SHP77 treated with DMSO at 0.1 percent for 48 hours (cell line): ENCODE results near the gene EIF4ENIF1.
"Not testable (repeated sequence)": the region's sequence is repeated elsewhere in the genome, so short reads cannot be mapped to it uniquely, and the experiment has no call there.

Experiments
- DNase-seq: peaks from one replicate; lab custom pipeline; 2025; lab: John Stamatoyannopoulos, UW

EIF4ENIF1 gene

GRCh38 chr22:31491218-31491962, 1.7 kb upstream of the EIF4ENIF1 start:
- DNase-seq = no peak

- no peak for DNase-seq
Observed at GRCh38 chr22:31490496-31490925, 869 bp upstream of the EIF4ENIF1 start.

GRCh38 chr22:31488988-31489617, 539 bp downstream of the EIF4ENIF1 start:
- DNase-seq = no peak

GRCh38 chr22:31488346-31488883, 1.2 kb downstream of the EIF4ENIF1 start:
- DNase-seq = no peak

GRCh38 chr22:31486951-31487350, 2.7 kb downstream of the EIF4ENIF1 start:
- no peak for DNase-seq

GRCh38 chr22:31486369-31486768, 3.3 kb downstream of the EIF4ENIF1 start:
- DNase-seq = not testable (repeated sequence)

GRCh38 chr22:31482470-31482869, 7.2 kb downstream of the EIF4ENIF1 start:
- DNase-seq = not testable (repeated sequence)

- DNase-seq = no peak
Observed at GRCh38 chr22:31481129-31481528, 8.5 kb downstream of the EIF4ENIF1 start.

- no peak for DNase-seq
Observed at GRCh38 chr22:31477329-31477728, 12.3 kb downstream of the EIF4ENIF1 start.

GRCh38 chr22:31475800-31476199, 13.8 kb downstream of the EIF4ENIF1 start:
- DNase-seq = no peak

GRCh38 chr22:31474743-31475142, 14.9 kb downstream of the EIF4ENIF1 start:
- no peak for DNase-seq

- DNase-seq = no peak
Observed at GRCh38 chr22:31465307-31465706, 24.3 kb downstream of the EIF4ENIF1 start.

- no peak for DNase-seq
Observed at GRCh38 chr22:31461699-31462098, 27.9 kb downstream of the EIF4ENIF1 start.

- no peak for DNase-seq
Observed at GRCh38 chr22:31451709-31452571, 37.7 kb downstream of the EIF4ENIF1 start.

- no peak for DNase-seq
Observed at GRCh38 chr22:31449506-31449905, 40.1 kb downstream of the EIF4ENIF1 start.

- DNase-seq = no peak
Observed at GRCh38 chr22:31448382-31448781, 41.3 kb downstream of the EIF4ENIF1 start.

- DNase-seq = no peak
Observed at GRCh38 chr22:31447337-31447736, 42.3 kb downstream of the EIF4ENIF1 start.

GRCh38 chr22:31446767-31447166, 42.9 kb downstream of the EIF4ENIF1 start:
- DNase-seq = no peak

- DNase-seq = no peak
Observed at GRCh38 chr22:31446208-31446607, 43.4 kb downstream of the EIF4ENIF1 start.

- DNase-seq = no peak
Observed at GRCh38 chr22:31445642-31446041, 44.0 kb downstream of the EIF4ENIF1 start.

GRCh38 chr22:31443516-31443915, 46.1 kb downstream of the EIF4ENIF1 start:
- DNase-seq = no peak

- no peak for DNase-seq
Observed at GRCh38 chr22:31442768-31443489, 46.7 kb downstream of the EIF4ENIF1 start.
